ENCODE measurements around the gene RNF113B.

RNF113B gene

DNA sequence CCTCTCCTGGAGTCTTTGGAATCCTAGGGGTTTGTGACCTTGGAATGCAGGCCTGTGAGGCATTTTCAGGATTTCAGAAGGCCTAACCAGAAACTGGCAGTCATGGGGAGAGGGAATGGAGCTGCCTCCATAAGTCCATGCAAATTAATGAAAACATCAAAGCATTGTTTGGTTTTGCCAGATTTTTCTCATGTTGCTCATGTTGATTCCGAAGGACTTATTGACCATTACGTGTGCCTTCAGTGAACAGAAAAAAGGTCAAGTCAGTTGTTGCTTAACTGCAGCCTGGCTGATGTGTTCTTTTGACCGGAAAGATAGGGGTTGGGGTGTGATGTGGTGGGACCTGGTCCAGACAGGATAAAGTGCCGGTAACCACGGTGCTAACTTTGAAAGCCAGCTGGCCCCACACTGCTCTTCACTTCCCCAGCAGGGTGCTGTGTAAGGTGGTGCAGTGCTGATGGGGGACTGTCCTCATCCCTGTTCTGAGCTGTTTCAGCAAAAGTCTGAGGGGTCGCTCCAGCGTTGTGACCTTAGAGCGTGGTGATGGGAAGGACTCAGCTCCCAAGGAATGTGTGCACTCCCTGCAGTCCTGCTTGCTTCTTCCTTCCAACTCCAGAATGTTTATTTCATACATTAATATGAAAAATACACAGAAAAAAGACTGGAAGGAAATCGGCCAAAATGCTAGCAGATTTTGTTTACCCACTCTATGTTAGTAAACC, 3.5 kb downstream of the RNF113B start:
- no peak for DNase-seq

DNA sequence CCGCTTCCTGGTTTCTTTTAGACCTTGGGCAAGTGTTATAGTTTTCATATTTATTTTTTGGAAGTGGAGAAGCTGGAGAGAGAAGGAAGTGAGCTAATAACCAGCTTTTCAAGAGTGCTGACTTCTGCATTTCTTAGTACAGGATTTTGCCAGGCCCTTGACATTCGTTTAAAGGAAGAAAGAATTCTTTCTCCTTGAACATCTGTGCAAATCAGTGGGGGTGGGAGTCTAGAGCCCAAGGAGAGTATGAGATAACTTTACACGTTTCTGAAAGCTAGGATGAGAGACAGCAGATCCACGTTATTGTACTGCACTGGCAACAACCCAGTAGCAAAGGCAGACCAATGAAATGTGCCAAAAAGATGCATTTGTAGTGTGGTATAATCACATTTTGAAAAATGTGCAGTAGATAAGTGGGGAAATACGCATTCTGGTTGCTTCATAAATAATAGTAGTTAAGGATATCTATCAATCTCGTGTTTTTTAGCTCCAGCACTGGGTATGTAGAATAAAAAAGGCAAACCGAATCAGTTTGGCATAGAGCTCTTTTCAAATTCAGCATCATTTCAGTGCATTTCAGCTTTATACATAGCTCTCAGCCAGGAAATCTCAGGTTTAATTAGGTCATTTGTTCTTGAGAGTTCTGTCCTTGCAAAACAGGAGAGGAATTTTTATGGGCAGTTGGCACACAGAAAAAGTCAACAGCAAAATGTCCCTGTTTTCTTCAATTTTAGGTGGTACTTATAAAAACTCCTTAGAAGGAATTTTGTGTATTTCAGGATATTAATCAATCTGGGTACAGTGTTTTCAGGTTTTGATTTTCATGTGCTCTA, 4.3 kb downstream of the RNF113B start:
- DNase-seq = peak in 1 of 3 donors; percentile 5

DNA sequence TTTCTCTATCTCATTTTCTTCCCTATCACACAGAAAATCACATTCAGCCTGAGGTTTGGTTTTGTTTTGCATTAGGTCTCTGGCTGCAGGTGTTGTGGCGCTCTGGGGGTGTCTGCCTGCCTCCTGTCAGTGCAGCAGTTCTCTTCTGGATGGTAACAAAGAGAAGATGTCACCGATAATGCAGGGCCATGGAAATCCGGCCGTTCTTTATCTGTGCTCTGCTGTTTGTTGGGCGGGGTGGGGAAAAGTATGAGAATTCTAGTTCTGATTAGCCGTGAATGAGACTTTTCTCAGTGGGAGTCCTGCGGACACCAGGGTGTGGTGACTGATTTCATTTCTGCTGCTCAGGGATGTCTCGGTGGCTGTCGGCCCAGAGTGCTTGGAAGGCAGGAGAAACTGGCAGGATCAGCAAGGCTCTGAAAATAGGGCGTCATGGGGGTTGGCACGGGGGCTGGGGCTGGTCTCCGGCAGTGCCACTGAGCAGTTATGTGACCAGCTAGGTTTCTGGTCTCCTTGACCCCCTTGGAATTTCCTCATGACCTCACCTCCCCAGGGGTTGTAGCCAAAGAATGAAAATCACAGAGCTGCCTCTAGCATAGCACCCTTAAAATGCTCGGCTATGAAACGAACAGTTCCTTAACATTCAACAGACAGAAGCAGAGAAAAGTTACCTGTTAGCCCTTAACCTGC, 5.0 kb downstream of the RNF113B start:
- no peak for DNase-seq

DNA sequence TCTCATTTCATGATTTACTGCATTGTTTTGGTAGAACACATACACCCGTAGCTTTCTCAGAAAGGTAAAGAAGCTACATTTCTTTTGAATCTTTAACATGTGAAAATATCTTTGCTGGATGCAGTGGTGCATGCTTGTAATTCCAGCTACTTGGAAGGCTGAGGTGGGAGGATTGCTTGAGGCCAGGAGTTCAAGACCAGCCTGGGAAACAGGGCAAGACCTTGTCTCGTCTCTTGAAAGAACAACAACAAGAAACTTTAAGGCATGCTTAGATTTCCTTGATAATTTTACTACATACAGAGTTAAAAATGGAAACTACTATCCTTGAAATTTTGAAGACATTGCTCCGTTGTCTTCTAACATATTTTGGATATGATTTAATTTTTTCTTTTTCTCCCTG, 7.7 kb downstream of the RNF113B start:
- no peak for DNase-seq

DNA sequence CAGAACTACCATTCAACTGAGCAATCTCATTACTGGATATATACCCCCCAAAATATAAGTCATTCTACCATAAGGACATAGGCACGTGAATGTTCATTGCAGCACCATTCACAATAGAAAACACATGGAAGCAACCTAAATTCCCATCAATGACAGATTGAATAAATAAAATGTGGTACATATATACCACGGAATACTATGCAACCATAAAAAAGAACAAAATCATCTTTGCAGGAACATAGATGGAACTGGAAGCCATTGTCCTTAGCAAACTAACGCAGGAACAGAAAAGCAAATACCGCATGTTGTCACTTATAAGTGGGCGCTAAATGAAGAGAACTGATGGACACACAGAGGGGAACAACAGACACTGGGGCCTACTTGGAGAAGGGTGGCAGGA, 14.1 kb downstream of the RNF113B start:
- DNase-seq = no peak

DNA sequence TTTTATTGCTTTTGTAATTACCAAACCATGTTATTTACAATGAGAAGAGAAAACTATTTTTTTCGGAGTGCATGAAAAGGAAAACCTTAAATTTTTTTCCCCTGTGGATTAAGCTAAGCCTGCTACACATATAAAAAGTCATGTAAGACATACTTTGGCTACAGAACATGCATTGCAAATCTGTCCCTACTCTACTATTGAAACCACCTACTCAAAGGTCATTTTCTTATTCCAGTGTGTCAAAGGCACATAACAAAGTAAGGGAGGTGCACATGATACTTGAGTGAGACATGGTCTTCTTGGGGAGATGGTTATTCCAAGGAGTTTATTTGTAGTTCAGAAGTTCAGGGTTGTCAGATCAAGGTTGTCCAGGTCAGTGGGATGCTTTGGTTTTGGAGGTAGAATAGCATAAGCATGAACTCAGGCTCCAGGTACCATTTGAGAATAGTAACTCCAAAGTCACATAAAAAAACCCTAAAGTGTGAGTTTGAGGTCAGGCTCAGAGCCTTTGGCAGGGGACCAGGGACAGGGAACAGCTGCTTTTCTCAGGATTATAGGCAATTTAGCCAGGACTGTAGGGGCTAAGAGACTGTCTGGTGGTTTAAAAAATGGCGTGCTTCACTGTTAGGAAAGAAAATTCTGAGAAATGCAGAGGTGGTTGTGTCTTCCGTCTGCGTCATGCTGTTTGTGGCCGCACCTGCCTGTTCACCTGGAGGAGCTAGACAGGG, 18.7 kb downstream of the RNF113B start:
- no peak for DNase-seq

DNA sequence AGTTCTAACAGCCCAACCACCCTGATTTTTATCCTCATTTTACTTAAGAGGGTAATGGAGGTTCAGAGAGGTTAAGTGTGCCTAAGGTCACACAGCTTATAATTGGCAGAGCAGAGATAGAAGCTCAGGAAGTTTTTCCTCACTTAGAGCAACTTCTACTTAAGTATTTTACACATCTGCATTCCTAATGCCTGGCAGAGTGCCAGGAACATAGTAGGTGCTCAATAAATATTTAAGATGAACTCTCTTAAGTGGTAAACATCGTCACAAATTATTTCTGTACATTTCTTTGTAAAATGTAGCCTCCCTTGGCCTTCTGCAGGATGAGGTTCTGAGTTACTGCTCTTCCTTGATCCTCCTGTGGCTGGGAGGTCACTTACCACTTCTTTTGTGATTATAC, 19.5 kb downstream of the RNF113B start:
- peak in 1 of 3 donors; percentile 15 for DNase-seq

DNA sequence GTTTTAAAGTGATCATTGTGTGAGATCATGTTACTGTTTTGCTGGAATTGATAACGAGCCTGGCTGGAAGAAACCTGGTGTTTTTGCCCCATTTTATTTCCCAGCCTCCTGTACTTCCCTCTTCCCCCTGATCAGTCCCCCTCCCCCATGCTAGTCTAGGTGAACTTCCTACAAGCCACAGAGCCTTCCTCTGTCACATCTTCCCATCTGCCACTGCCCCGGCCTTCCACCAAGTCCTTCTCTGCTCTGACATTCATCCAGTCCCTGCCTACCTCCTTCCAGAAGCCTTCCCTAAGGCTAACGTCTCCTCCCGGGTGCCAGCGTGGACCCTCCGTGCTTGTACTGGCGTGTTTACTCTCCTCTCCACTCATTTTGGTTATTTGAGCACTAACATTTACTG, 19.9 kb downstream of the RNF113B start:
- DNase-seq = peak in 1 of 3 donors; percentile 7

DNA sequence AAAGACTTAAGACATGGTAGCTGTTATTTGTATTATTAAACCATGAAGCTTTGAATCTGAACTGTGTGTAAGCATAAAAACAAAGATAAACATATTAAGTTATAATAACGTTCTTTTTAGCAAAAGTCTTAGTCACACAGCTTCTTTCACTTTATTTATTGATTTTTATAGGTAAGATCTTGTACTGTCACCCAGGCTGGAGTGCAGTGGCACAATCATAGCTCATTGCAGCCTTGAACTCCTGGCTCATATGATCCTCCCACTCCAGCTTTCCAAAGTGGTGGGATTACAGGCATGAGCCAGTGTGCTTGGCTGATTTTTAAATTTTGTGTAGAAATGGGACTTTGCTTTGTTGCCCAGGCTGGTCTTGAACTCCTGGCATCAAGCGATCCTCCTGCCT, 20.8 kb downstream of the RNF113B start:
- DNase-seq = no peak

DNA sequence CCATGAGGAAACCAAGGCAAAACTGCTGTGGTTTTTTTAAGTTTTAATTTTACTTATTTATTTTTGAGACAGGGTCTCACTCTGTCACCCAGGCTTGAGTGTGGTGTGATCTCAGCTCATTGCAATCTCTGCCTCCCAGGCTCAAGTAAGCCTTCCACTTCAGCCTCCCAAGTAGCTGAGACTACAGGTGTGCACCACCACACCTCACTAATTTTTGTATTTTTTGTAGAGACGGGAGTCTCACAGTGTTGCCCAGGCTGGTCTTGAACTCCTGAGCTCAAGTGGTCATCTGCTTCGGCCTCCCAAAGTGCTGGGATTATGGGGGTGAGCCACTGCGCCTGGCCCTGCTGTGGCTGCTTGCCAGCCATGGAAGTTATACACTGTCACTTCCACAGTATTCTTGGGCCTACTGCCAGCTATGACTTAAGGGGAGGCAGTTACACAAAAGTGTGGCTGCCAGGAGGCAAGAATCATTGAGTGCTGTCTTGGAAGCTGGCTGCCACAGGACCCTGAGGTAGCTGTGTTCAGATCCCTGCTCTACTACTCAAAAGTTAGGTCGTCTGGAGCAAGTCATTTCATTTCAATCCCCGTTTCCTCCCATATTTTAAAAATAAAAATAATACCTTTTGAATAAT, 21.5 kb downstream of the RNF113B start:
- DNase-seq = no peak

DNA sequence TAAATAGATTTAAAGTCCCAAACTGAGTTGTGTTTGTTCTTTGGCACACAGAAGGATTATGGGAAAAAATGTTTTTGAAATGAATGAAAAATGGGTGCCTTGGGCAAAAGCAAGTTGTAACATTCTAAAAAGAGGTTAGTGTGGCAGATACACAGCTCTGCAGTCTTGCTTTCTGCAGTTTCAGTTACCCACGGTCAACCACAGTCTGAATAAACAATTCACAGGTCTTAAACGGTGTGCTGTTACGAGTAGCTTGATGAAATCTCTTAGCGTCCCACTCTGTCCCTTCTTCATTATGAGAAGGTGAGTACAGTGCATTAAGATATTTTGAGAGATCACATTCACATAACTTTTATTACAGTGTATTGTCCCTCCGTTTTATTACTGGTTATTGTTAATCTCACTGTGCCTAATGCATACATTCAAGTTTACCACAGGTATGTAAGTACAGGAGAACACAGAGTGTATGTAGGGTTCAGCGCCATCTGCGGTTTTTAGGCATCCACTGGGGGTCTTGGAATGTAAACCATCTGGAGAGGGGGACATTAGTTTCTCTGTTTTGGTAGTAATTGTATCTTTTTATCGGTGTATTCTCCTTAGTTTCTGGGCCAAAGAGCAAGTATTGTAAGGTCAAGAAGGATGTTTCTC, 26.1 kb downstream of the RNF113B start:
- DNase-seq = peak in 1 of 3 donors; percentile 8

DNA sequence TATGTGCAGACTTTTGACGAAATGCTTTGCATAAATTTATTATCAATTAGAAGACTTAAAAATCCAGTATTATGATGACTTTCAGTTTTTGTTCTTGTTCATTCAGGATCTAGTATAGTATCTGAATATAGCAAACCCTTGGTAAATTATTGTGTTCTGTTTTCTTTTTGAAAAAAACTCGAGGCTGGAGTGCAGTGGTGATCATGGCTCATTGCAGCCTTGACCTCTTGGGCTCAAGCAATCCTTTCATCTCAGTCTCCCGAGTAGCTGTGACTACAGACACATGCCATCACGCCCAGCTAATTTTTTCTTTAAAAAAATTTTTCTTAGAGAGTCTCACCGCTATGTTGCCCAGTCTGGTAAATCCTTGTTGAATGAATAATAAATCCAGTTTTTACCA, 29.5 kb downstream of the RNF113B start:
- peak in 1 of 3 donors; percentile 3 for DNase-seq

DNA sequence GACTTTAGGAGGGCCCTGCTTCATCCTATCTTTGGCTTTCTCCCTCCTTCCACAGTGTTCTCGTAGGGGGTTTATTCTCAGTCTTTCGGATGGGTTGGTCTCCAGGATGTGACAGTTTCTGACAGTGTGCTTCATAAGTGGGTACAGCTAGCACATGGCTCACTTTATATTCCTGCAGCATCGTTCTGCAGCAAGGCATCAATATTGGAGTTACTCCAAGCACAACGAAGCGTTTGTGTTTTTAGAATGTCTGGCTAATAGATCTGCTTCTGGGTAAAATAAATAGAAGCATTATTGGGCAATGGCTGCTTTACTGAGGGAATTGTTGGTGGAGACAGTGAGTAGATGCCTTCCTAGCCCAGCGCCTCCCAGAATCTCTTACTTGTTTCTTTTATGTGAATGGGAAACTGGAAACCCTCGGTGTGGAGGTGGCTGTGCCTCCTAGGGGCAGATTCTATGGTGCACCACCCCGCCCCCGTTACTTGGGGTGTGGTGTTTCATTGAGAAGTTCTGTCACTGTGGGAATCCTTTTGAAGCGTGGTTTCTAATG, 32.2 kb downstream of the RNF113B start:
- DNase-seq = peak in 2 of 3 donors; percentile 12 to 15

DNA sequence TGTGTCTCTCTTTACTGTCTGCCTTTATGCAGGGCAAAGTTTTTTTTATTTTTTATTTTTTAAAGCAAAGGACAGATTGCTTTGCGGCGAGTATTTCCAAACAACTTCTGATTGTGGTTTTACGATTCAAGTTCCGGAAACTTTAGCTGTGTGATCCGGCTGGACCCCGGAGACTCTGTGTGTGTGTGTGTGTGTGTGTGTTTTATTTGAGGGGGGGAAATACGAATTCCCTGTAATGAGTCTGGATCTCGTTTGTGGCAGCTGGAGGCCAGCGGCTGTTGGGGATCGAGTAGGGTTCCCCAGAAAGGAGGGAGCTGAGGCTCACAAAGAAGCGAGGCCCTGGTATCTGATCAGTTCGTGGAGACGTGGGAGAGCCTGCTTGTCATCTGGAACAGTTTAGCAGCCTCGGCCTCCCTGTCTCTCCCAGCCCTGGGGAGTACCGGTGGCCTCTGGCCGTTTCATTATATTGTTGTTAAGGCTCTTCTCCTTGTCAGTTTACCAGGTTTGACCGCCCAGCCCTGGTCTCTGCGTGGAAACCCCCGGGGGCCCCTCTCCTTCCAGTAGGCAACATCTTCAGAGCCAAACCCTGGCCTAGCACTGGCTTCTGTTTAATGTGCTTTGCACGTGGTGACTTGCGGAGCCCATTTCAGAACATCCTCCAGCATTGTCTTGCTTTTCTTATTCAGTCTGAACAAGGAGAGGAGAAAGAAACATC, 32.9 kb downstream of the RNF113B start:
- DNase-seq = peak in 2 of 3 donors; percentile 7 to 16

DNA sequence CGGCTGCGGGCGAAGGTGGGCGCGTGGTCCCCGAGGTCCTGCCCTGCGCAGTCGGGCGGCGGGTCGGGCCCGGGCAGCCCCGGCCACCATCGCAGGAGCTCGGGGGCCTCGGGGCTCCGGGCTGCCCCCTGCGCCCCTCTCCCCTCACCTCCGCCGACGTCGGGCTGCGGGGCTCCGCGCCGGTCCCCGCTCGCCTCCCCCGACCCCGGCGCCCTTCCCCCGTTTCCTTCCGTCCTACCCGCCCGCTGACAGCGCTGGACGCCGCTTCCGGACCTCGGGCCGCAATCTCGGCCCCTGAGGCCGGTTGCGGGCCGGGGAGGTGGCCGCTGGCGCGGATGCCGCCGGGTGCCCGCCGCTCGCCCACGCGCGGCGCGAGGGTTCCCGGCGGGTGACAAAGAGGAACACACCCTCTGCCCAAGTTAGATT, 33.5 kb downstream of the RNF113B start:
- DNase-seq = peak; percentile 54 to 84 (median 67)

DNA sequence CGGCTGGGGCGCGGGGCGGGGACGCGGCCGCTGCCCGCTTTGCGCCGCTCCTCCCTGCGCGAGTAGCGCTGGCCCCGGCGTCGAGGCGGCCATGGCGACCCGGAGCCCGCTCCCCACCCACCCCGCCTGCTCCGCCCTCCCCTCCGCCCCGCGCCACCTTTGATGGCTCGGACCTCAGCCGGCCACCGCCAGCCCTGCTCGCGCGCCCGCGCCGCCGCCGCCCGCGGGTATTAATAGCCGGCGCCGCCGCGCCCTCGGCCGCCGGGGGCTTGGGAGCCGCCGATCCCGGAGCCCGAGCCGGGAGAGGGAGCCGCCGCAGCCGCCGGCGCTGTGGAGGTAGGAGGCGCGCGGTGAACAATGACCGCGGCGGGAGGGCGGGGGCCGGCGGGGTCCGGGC, 33.9 kb downstream of the RNF113B start:
- DNase-seq = peak in 1 of 3 donors; percentile 18

DNA sequence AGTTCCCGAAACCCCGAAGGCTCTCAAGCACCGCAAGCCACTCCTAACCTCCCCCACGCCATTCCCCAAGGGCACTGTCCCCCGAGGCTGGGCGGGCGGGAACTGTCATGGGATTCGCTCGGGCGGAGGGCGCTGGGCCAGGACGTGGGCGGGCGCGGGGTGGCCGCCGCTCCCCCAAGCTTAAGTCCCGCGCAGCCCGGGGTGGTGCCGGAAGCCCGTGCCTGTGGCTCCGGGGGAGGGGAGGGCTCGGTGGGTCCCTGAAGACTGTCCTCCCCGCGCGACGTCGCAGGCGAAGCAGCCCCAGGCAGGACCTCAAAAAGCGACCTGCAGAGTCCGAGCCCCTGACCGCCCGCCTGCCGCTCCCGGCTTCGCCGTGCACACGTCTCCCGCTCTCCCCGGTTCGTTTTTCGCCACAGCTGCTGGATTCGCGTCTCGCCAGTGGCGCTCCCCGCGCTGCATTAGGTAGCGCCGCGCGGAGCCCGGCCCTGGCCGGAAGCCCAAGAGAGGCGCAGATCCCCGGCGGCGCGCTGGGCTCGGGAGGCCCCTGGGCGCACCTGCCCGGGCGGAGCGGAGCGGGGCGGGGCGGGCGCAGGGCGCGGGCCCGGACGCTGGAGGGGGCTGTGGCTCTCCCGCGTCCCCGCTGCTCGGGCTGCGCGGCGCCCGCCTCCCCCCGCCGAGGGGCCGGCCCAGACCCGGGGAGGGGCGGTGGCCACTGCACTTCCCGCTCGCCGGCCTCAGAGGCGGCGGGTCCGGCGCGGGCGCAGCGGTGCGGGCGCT, 34.5 kb downstream of the RNF113B start, which contains the start of gene FARP1:
FARP1 (plus strand) TSS at position 715 of the 777 bp plus-strand sequence. CDS start 70,149 bp downstream, outside the sequence.
- peak; percentile 38 to 78 (median 42) for DNase-seq

DNA sequence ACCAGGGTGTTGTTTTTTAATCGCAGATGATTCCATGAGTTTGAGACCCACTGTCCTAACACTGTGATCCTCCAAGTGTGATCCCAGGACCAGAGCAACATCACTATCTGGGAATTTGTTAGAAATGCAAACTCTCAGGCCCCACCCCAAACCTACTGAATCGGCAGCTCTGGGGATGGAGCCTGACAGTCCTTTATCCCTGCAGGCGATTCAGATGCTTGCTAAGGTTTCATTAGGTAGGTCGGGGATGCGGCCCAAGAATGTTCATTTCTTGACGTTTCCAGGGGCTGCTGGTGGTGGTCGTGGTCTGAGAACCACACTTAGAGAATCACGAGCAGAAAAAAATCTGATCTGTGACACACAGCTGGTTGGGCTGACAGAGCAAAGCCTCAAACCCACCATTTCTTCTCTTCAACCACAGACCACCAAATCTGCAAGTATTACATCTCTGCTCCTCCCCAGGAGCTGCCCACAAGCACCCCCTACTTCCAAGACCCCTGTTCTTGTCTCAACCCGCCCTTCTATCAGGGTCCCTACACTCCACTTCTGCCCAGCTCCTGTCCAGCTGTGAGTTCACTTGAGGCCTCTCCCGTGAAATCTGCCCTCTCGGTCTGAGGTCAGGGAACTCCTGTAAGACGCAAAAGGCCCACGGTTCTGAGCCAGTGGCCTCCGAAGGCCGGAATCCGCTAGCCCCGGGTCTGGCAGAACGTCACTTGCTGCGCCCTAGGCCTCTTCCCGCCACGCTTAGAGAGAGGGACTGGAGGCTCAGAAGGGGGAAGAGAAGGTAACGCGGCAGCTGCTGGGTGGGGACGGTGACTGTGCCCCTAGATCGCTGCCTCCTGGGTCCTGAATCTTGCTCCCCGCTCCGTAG, 35.3 kb downstream of the RNF113B start:
- peak in 2 of 3 donors; percentile 12 to 31 for DNase-seq

DNA sequence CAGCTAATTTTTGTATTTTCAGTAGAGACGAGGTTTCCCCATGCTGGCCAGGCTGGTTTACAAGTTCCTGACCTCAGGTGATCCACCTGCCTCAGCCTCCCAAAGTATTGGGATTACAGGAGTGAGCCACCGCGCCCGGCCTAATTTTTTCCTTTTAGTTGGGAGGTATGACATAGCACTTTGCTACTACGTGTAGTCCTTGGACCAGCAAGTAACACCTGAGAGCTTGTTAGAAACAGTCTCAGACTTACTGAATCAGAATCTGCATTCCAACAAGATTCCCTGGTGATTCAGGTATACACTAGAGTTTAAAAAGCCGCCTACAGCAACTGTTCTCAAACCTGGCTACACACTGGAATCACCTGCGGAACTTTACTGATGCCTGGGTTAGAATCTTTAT, 36.0 kb downstream of the RNF113B start:
- DNase-seq = no peak

Data from suppressor macrophage treated with lipopolysaccharide for 1 hour (primary cell).